Neuronal stem cell (in vitro differentiated cells): ENCODE results near the gene ARHGAP32.

Experiments
- DNase-seq: peaks from one replicate; pipeline ENCODE4 v3.0.0-alpha.2; 2013; ENCODE audit warnings: low spot score
- H2AFZ ChIP-seq: one replicate; pipeline ENCODE4 v1.6.1; 2013; ENCODE audit warnings: mild to moderate bottlenecking, low read length, inconsistent platforms
- H2AK5ac ChIP-seq: 2 replicates; pipeline ENCODE4 v1.6.1; 2013; ENCODE audit warnings: low read depth, mild to moderate bottlenecking, inconsistent platforms, low read length, moderate library complexity, mixed read lengths
- H2BK120ac ChIP-seq: 2 replicates; pipeline ENCODE4 v1.6.1; 2013; ENCODE audit warnings: low read depth, mild to moderate bottlenecking, inconsistent platforms, low read length, moderate library complexity, mixed read lengths
- H2BK12ac ChIP-seq: one replicate; pipeline ENCODE4 v1.6.1; 2013; ENCODE audit warnings: low read length, inconsistent platforms
- H2BK15ac ChIP-seq: 2 replicates; pipeline ENCODE4 v1.6.1; 2013; ENCODE audit warnings: mild to moderate bottlenecking, low read length, inconsistent platforms, mixed read lengths
- H2BK5ac ChIP-seq: one replicate; pipeline ENCODE4 v1.6.1; 2013; ENCODE audit warnings: inconsistent platforms, mild to moderate bottlenecking, low read length, moderate library complexity
- H3K14ac ChIP-seq: one replicate; pipeline ENCODE4 v1.6.1; 2013; ENCODE audit warnings: low read length, inconsistent platforms
- H3K18ac ChIP-seq: 2 replicates; pipeline ENCODE4 v1.6.1; 2013; ENCODE audit warnings: low read length, inconsistent platforms
- H3K23ac ChIP-seq: 2 replicates; pipeline ENCODE4 v1.6.1; 2013; ENCODE audit warnings: low read depth, mild to moderate bottlenecking, mixed read lengths, low read length, inconsistent platforms; ENCODE audit not compliant: poor library complexity
- H3K27ac ChIP-seq: replicated peaks from 3 replicates; pipeline ENCODE4 v1.5.1; 2013; ENCODE audit warnings: low read length, inconsistent platforms
- H3K27me3 ChIP-seq, 3 experiments: 2 replicates each; pipeline ENCODE4 v1.6.1; 2013; ENCODE audit warnings: low read length in 3 of 3, mild to moderate bottlenecking in 2 of 3, inconsistent platforms in 1 of 3, low read depth in 1 of 3, mixed read lengths in 1 of 3, moderate library complexity in 1 of 3; ENCODE audit not compliant: control insufficient read depth in 3 of 3, insufficient read depth in 3 of 3
- H3K36me3 ChIP-seq, 2 donors: replicated peaks in 1 of 2; 2 replicates each; pipeline ENCODE4 v1.6.1; 2013; ENCODE audit warnings: low read length in 2 of 2; ENCODE audit not compliant: control insufficient read depth in 2 of 2, insufficient read depth in 2 of 2
- H3K4ac ChIP-seq: 2 replicates; pipeline ENCODE4 v1.6.1; 2013; ENCODE audit warnings: inconsistent platforms, mild to moderate bottlenecking, low read length, moderate library complexity
- H3K4me1 ChIP-seq, 2 donors: 1 replicate in 1 of 2; 2 replicates in 1 of 2; pipeline ENCODE4 v1.6.1; 2013; ENCODE audit warnings: low read length in 2 of 2, low read depth in 1 of 2; ENCODE audit not compliant: control insufficient read depth in 2 of 2, insufficient read depth in 1 of 2
- H3K4me2 ChIP-seq: one replicate; pipeline ENCODE4 v1.6.1; 2013; ENCODE audit warnings: mild to moderate bottlenecking, low read length, inconsistent platforms; ENCODE audit not compliant: insufficient read depth, poor library complexity, severe bottlenecking
- H3K4me3 ChIP-seq, 2 donors: 2 replicates each; pipeline ENCODE4 v1.5.1; 2013; ENCODE audit warnings: low read length in 2 of 2, mild to moderate bottlenecking in 2 of 2, inconsistent platforms in 1 of 2, moderate library complexity in 1 of 2
- H3K79me1 ChIP-seq: one replicate; pipeline ENCODE4 v1.6.1; 2013; ENCODE audit warnings: low read depth, mild to moderate bottlenecking, inconsistent platforms, low read length, moderate library complexity
- H3K9ac ChIP-seq: one replicate; pipeline ENCODE4 v1.6.1; 2013; ENCODE audit warnings: mild to moderate bottlenecking, low read depth, low read length, inconsistent platforms; ENCODE audit not compliant: poor library complexity
- H3K9me3 ChIP-seq, 2 donors: replicated peaks in 1 of 2; 2 replicates each; pipeline versions ENCODE3 to v1.6.1; 2013; ENCODE audit warnings: low read length in 2 of 2, mild to moderate bottlenecking in 2 of 2, inconsistent platforms in 1 of 2, low read depth in 1 of 2, mixed read lengths in 1 of 2, moderate library complexity in 1 of 2; ENCODE audit not compliant: control insufficient read depth in 2 of 2, insufficient read depth in 1 of 2
- H4K8ac ChIP-seq: one replicate; pipeline ENCODE4 v1.6.1; 2013; ENCODE audit warnings: low read depth, mild to moderate bottlenecking, inconsistent platforms, low read length, moderate library complexity
- H4K91ac ChIP-seq: one replicate; pipeline ENCODE4 v1.6.1; 2013; ENCODE audit warnings: low read length, low read depth, mild to moderate bottlenecking, inconsistent platforms; ENCODE audit not compliant: poor library complexity
- WGBS, 2 donors: extraction: QIAGEN DNeasy Blood & Tissue Kit; methylation state at CpG; one replicate each; pipeline ENCODE4 v1.1.7; 2013; ENCODE audit warnings: missing lambda C conversion rate in 2 of 2, mixed read lengths in 1 of 2; ENCODE audit not compliant: insufficient read length in 2 of 2, insufficient replicate concordance in 1 of 2; ENCODE audit errors: extremely low coverage in 2 of 2; 5-methylcytosine and 5-hydroxymethylcytosine counted together

Gene ARHGAP32

DNA sequence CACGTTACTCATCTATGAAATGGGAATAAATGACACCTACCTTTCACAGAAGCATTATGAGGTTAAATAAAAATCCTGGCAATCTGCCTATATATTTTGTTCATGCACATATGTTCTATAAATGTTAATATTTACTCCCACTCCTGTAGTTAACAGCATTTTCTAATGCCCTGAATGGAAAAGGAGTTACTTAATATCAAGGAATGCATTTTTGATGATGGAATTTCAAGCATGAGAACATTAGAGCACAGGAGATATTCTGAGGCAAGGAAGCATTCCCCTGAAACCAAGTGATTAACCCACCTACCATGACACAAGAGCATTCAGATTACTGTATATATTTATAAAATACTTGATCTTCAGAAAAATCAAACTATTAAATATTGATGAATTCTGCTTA lies 102.1 kb downstream of the ARHGAP32 start:
- Histone ChIP-seq H4K8ac (no peak overlapping the region), H3K27ac (no peak overlapping the region), H2BK120ac (no peak overlapping the region), H3K4me1 (no peaks in the 10 kb centered on the region), H2BK5ac (no peak overlapping the region), H3K18ac (no peak overlapping the region), H2AFZ (no peak overlapping the region), H3K9ac (no peak overlapping the region), H3K4me2 (no peak overlapping the region), H3K4me3 (no peak overlapping the region), H4K91ac (no peak overlapping the region), H3K23ac (no peak overlapping the region), H2AK5ac (no peak overlapping the region), H3K36me3 (peaks cover 0 to 13% of the 10 kb centered on the region in 2 donors), H3K79me1 (no peaks in the 10 kb centered on the region), H3K27me3 (no peaks in the 10 kb centered on the region), H3K9me3 (peaks cover 0 to 6% of the 10 kb centered on the region in 2 donors), H3K14ac (no peak overlapping the region), H2BK12ac (no peak overlapping the region), H2BK15ac (no peak overlapping the region), H3K4ac (no peak overlapping the region)
- WGBS, 2 donors = no CpG with 5 or more reads among the region's 1 CpG
- no peak for DNase-seq

DNA sequence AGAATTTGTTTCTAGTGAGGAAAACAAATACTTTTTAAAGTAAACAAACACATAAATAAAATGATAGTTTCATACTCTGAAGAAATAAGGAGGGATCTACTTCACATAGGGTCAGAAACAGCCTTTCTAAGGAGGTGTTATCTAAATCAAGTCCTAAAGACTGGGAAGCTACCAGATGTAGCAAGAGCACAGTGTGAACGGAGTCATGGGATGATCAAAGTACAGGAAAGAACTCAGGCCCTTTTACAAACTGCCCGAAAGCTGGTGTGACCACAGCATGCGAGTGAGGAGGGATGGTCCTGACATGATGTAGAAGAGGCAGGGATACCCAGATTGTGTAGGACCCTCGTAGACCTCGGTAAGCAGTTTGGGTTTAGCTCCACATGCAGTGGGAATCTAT lies 102.8 kb downstream of the ARHGAP32 start:
- Histone ChIP-seq H3K36me3 (peaks cover 0 to 10% of the 10 kb centered on the region in 2 donors), H3K4me1 (no peaks in the 10 kb centered on the region), H3K79me1 (no peaks in the 10 kb centered on the region), H2BK5ac (no peak overlapping the region), H3K9me3 (peaks cover 0 to 12% of the 10 kb centered on the region in 2 donors), H3K18ac (no peak overlapping the region), H2BK15ac (no peak overlapping the region), H3K27ac (no peak overlapping the region), H3K14ac (no peak overlapping the region), H3K27me3 (no peaks in the 10 kb centered on the region), H3K4ac (no peak overlapping the region), H3K23ac (no peak overlapping the region), H2AK5ac (no peak overlapping the region), H4K8ac (no peak overlapping the region), H2AFZ (no peak overlapping the region), H4K91ac (no peak overlapping the region), H2BK12ac (no peak overlapping the region), H3K4me2 (no peak overlapping the region), H2BK120ac (no peak overlapping the region), H3K9ac (no peak overlapping the region), H3K4me3 (no peak overlapping the region)
- no CpG with 5 or more reads among the region's 5 CpGs for WGBS, 2 donors
- no peak for DNase-seq

DNA sequence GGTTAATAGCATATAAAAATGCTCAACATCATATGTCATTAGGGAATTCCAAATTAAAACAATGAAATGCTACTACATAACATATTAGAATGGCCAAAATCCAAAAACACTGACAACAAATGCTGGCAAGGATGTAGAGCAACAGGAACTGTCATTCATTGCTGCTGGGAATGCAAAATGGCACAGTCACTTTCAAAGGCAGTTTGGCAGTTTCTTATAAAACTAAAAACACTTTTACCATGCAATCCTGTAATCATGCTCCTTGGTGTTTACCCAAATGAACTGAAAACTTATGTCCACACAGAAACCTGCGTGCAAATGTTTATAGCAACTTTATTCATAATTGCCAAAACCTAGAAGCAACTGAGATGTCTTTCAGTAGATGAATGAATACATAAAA lies 105.1 kb downstream of the ARHGAP32 start:
- Histone ChIP-seq H2AFZ (no peak overlapping the region), H4K8ac (no peak overlapping the region), H3K27me3 (no peaks in the 10 kb centered on the region), H3K4ac (no peak overlapping the region), H3K4me3 (no peak overlapping the region), H2AK5ac (no peak overlapping the region), H3K14ac (no peak overlapping the region), H3K18ac (no peak overlapping the region), H2BK5ac (no peak overlapping the region), H4K91ac (no peak overlapping the region), H2BK120ac (no peak overlapping the region), H2BK15ac (no peak overlapping the region), H3K27ac (no peak overlapping the region), H3K9ac (no peak overlapping the region), H3K79me1 (no peaks in the 10 kb centered on the region), H2BK12ac (no peak overlapping the region), H3K9me3 (peaks cover 0 to 27% of the 10 kb centered on the region in 2 donors), H3K36me3 (peaks cover 0 to 7% of the 10 kb centered on the region in 2 donors), H3K4me1 (no peaks in the 10 kb centered on the region), H3K4me2 (no peak overlapping the region), H3K23ac (no peak overlapping the region)
- DNase-seq = no peak
- no CpG with 5 or more reads among the region's 1 CpG for WGBS, 2 donors

DNA sequence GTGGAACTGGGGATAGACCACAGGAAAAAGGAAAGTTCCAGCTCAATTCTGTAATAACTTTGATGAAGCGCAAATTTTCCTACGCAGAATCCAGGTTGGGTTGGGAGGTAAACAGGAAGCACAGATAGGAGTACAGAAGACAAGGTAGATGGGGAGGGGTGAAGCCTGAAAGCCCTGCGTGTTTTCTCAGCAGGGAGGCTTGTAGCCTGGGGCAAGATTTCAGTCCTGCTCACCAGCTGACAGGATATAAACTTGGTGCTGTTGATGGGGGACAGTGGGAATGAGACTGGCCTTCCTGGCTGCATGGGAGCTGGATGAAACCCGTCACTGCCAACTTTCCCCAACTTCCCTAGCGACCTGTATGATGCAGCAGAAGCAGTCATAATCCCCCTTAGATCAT lies 114.9 kb downstream of the ARHGAP32 start:
- no peak for DNase-seq
- no CpG with 5 or more reads among the region's 5 CpGs for WGBS, 2 donors
- H3K18ac ChIP-seq = no peak overlapping the region

More for the DNA sequence above, 114.9 kb downstream of the ARHGAP32 start:
- Histone ChIP-seq H2AFZ (no peak overlapping the region), H2BK15ac (no peak overlapping the region), H3K4me3 (no peak overlapping the region), H3K27me3 (no peaks in the 10 kb centered on the region), H3K9ac (no peak overlapping the region), H3K4me2 (no peak overlapping the region), H4K8ac (no peak overlapping the region), H2BK120ac (no peak overlapping the region), H3K14ac (no peak overlapping the region), H2AK5ac (no peak overlapping the region), H3K27ac (no peak overlapping the region), H3K79me1 (no peaks in the 10 kb centered on the region), H4K91ac (no peak overlapping the region), H3K9me3 (peaks cover 1 to 14% of the 10 kb centered on the region in 2 donors), H3K4ac (no peak overlapping the region), H3K4me1 (no peaks in the 10 kb centered on the region), H2BK12ac (no peak overlapping the region), H3K23ac (no peak overlapping the region), H3K36me3 (no peaks in the 10 kb centered on the region), H2BK5ac (no peak overlapping the region)
